ENCODE results near the gene EXD1.
"Not testable (repeated sequence)": the region's sequence is repeated elsewhere in the genome, so short reads cannot be mapped to it uniquely, and the experiment has no call there.

The EXD1 gene

GRCh38 chr15:41251411-41251810 is 20.9 kb upstream of the EXD1 start:
- no peak overlapping the region for H3K4me3 Mint-ChIP-seq
- no peaks in the 10 kb centered on the region for H3K9me3 Mint-ChIP-seq
- H3K36me3 Mint-ChIP-seq (ENCODE audit: insufficient read depth): peaks cover 25% of the 10 kb centered on the region
- ATAC-seq (replicated peaks) (no peak), DNase-seq (no peak)
- no peaks in the 10 kb centered on the region for H3K4me1 Mint-ChIP-seq (ENCODE audit: low read depth in 2 of 2)
- no peaks in the 10 kb centered on the region for H3K27me3 Mint-ChIP-seq
- no peak overlapping the region for H3K27ac Mint-ChIP-seq

- H3K9me3 Mint-ChIP-seq; H3K4me1 Mint-ChIP-seq (ENCODE audit: low read depth in 2 of 2); H3K27ac Mint-ChIP-seq; DNase-seq; H3K27me3 Mint-ChIP-seq; ATAC-seq (replicated peaks); H3K4me3 Mint-ChIP-seq: not testable (repeated sequence)
- peaks cover 25% of the 10 kb centered on the region for H3K36me3 Mint-ChIP-seq (ENCODE audit: insufficient read depth)
These were observed 20.2 kb upstream of the EXD1 start for GRCh38 chr15:41250745-41251144.

GRCh38 chr15:41241221-41241964 is 10.8 kb upstream of the EXD1 start:
- no peak overlapping the region for H3K4me3 Mint-ChIP-seq
- peaks cover 11% of the 10 kb centered on the region for H3K36me3 Mint-ChIP-seq (ENCODE audit: insufficient read depth)
- no peaks in the 10 kb centered on the region for H3K9me3 Mint-ChIP-seq
- ATAC-seq (replicated peaks): no peak
- no peak for DNase-seq
- peaks cover 3% of the 10 kb centered on the region in 2 donors for H3K4me1 Mint-ChIP-seq (ENCODE audit: low read depth in 2 of 2)
- H3K27ac Mint-ChIP-seq: peak overlapping the region in 1 of 2 donors; percentile 66
- no peaks in the 10 kb centered on the region for H3K27me3 Mint-ChIP-seq

GRCh38 chr15:41238100-41238499 is 7.5 kb upstream of the EXD1 start:
- no peak overlapping the region for H3K4me3 Mint-ChIP-seq
- DNase-seq: no peak
- H3K9me3 Mint-ChIP-seq: no peaks in the 10 kb centered on the region
- peaks cover 4% of the 10 kb centered on the region for H3K36me3 Mint-ChIP-seq (ENCODE audit: insufficient read depth)
- no peak for ATAC-seq (replicated peaks)
- H3K27ac Mint-ChIP-seq: no peak overlapping the region
- peaks cover 3 to 8% of the 10 kb centered on the region in 2 donors for H3K4me1 Mint-ChIP-seq (ENCODE audit: low read depth in 2 of 2)
- H3K27me3 Mint-ChIP-seq: no peaks in the 10 kb centered on the region

- no peak overlapping the region for H3K27ac Mint-ChIP-seq
- peaks cover 12% of the 10 kb centered on the region for H3K36me3 Mint-ChIP-seq (ENCODE audit: insufficient read depth)
- H3K9me3 Mint-ChIP-seq: no peaks in the 10 kb centered on the region
- no peaks in the 10 kb centered on the region for H3K27me3 Mint-ChIP-seq
- H3K4me3 Mint-ChIP-seq: no peak overlapping the region
- peaks cover 18 to 24% of the 10 kb centered on the region in 2 donors for H3K4me1 Mint-ChIP-seq (ENCODE audit: low read depth in 2 of 2)
- ATAC-seq (replicated peaks) (no peak), DNase-seq (no peak)
These were observed 5.4 kb upstream of the EXD1 start for GRCh38 chr15:41235929-41236328.

- H3K36me3 Mint-ChIP-seq (ENCODE audit: insufficient read depth): peaks cover 19% of the 10 kb centered on the region
- not testable (repeated sequence) for ATAC-seq (replicated peaks); H3K9me3 Mint-ChIP-seq; DNase-seq; H3K4me3 Mint-ChIP-seq; H3K27me3 Mint-ChIP-seq; H3K27ac Mint-ChIP-seq
- peaks cover 25 to 30% of the 10 kb centered on the region in 2 donors for H3K4me1 Mint-ChIP-seq (ENCODE audit: low read depth in 2 of 2)
These were observed 4.7 kb upstream of the EXD1 start for GRCh38 chr15:41235228-41235627.

- ATAC-seq (replicated peaks): no peak
- Mint-ChIP-seq H3K27me3 (no peaks in the 10 kb centered on the region), H3K9me3 (no peaks in the 10 kb centered on the region), H3K36me3 (ENCODE audit: insufficient read depth) (peaks cover 23% of the 10 kb centered on the region), H3K4me3 (no peak overlapping the region), H3K27ac (no peak overlapping the region), H3K4me1 (ENCODE audit: low read depth in 2 of 2) (peaks cover 25 to 31% of the 10 kb centered on the region in 2 donors)
- no peak for DNase-seq
These were observed 2.8 kb upstream of the EXD1 start for GRCh38 chr15:41233367-41233771.

- no peaks in the 10 kb centered on the region for H3K9me3 Mint-ChIP-seq
- peak overlapping the region; percentile 97 for H3K27ac Mint-ChIP-seq
- ATAC-seq (replicated peaks): peak; percentile 45
- no peaks in the 10 kb centered on the region for H3K27me3 Mint-ChIP-seq
- peak overlapping the region; percentile 88 to 94 for H3K4me3 Mint-ChIP-seq
- DNase-seq: no peak
- peaks cover 22 to 28% of the 10 kb centered on the region in 2 donors for H3K4me1 Mint-ChIP-seq (ENCODE audit: low read depth in 2 of 2)
- H3K36me3 Mint-ChIP-seq (ENCODE audit: insufficient read depth): peaks cover 19% of the 10 kb centered on the region
These were observed 1.1 kb upstream of the EXD1 start for GRCh38 chr15:41231422-41232226.

GRCh38 chr15:41230345-41230649 is 260 bp downstream of the EXD1 start:
- DNase-seq: no peak
- H3K4me1 Mint-ChIP-seq (ENCODE audit: low read depth in 2 of 2): peaks cover 22 to 28% of the 10 kb centered on the region in 2 donors
- no peak for ATAC-seq (replicated peaks)
- no peaks in the 10 kb centered on the region for H3K9me3 Mint-ChIP-seq
- H3K27ac Mint-ChIP-seq: peak overlapping the region; percentile 97
- peak overlapping the region; percentile 88 to 94 for H3K4me3 Mint-ChIP-seq
- H3K27me3 Mint-ChIP-seq: no peaks in the 10 kb centered on the region
- H3K36me3 Mint-ChIP-seq (ENCODE audit: insufficient read depth): peaks cover 19% of the 10 kb centered on the region

- Mint-ChIP-seq H3K27ac (no peak overlapping the region), H3K36me3 (ENCODE audit: insufficient read depth) (peaks cover 4% of the 10 kb centered on the region), H3K4me3 (no peak overlapping the region), H3K9me3 (no peaks in the 10 kb centered on the region), H3K4me1 (ENCODE audit: low read depth in 2 of 2) (no peaks in the 10 kb centered on the region), H3K27me3 (peaks cover 41 to 71% of the 10 kb centered on the region in 2 donors)
- ATAC-seq (replicated peaks) (no peak), DNase-seq (no peak)
These were observed 11.2 kb downstream of the EXD1 start for GRCh38 chr15:41219381-41219780.

GRCh38 chr15:41218851-41219250 is 11.7 kb downstream of the EXD1 start:
- Mint-ChIP-seq H3K9me3 (no peaks in the 10 kb centered on the region), H3K27ac (no peak overlapping the region), H3K27me3 (peaks cover 41 to 75% of the 10 kb centered on the region in 2 donors), H3K4me3 (no peak overlapping the region), H3K4me1 (ENCODE audit: low read depth in 2 of 2) (no peaks in the 10 kb centered on the region), H3K36me3 (ENCODE audit: insufficient read depth) (peaks cover under 1% of the 10 kb centered on the region)
- no peak for DNase-seq
- ATAC-seq (replicated peaks): no peak

- ATAC-seq (replicated peaks) (no peak), DNase-seq (no peak)
- H3K4me3 Mint-ChIP-seq: no peak overlapping the region
- H3K4me1 Mint-ChIP-seq (ENCODE audit: low read depth in 2 of 2): no peaks in the 10 kb centered on the region
- H3K9me3 Mint-ChIP-seq: no peaks in the 10 kb centered on the region
- H3K27me3 Mint-ChIP-seq: peaks cover 44 to 85% of the 10 kb centered on the region in 2 donors
- H3K27ac Mint-ChIP-seq: no peak overlapping the region
- H3K36me3 Mint-ChIP-seq (ENCODE audit: insufficient read depth): no peaks in the 10 kb centered on the region
These were observed 14.8 kb downstream of the EXD1 start for GRCh38 chr15:41215708-41216107.

GRCh38 chr15:41207687-41208448 is 22.7 kb downstream of the EXD1 start:
- Mint-ChIP-seq H3K36me3 (ENCODE audit: insufficient read depth) (no peaks in the 10 kb centered on the region), H3K27me3 (peaks cover 24 to 28% of the 10 kb centered on the region in 2 donors), H3K27ac (no peak overlapping the region), H3K9me3 (no peaks in the 10 kb centered on the region), H3K4me1 (ENCODE audit: low read depth in 2 of 2) (no peaks in the 10 kb centered on the region), H3K4me3 (no peak overlapping the region)
- ATAC-seq (replicated peaks) (no peak), DNase-seq (no peak)

Data from effector memory CD8-positive, alpha-beta T cell (primary cell).